ENCODE results near the gene FOXO1. TPM values are rescaled to one million over a fixed set of nuclear protein-coding genes. Genes with fewer than 3 reads are reported as not detected.

Gene FOXO1
- total and polyA plus RNA-seq, 2 donors, result 23.2 to 23.7 TPM

GRCh38 chr13:40537146-40537895, 129.1 kb downstream of the FOXO1 start:
- WGBS, result 86% methylated on average over 13 of the region's 13 CpGs
- no peak overlapping the region for H3K27ac ChIP-seq (ENCODE audit: low read depth)
- no peaks in the 10 kb centered on the region for H3K4me1 ChIP-seq (ENCODE audit: insufficient read depth)
- no peak overlapping the region for H3K4me3 ChIP-seq (ENCODE audit: low read depth, low read length)
- H3K36me3 ChIP-seq (ENCODE audit: insufficient read depth), result no peaks in the 10 kb centered on the region
- DNase-seq (ENCODE audit: extremely low spot score), result no peak

- peak; percentile 58 for DNase-seq (ENCODE audit: extremely low spot score)
- no peaks in the 10 kb centered on the region for H3K4me1 ChIP-seq (ENCODE audit: insufficient read depth)
- WGBS, result 79% methylated on average over 9 of the region's 9 CpGs
- no peaks in the 10 kb centered on the region for H3K36me3 ChIP-seq (ENCODE audit: insufficient read depth)
- no peak overlapping the region for H3K4me3 ChIP-seq (ENCODE audit: low read depth, low read length)
- no peak overlapping the region for H3K27ac ChIP-seq (ENCODE audit: low read depth)
These were observed 129.9 kb downstream of the FOXO1 start for GRCh38 chr13:40536443-40537113.

- DNase-seq (ENCODE audit: extremely low spot score), result no peak
- Histone ChIP-seq H3K27ac (ENCODE audit: low read depth) (no peak overlapping the region), H3K36me3 (ENCODE audit: insufficient read depth) (no peaks in the 10 kb centered on the region), H3K4me1 (ENCODE audit: insufficient read depth) (no peaks in the 10 kb centered on the region), H3K4me3 (ENCODE audit: low read depth, low read length) (no peak overlapping the region)
- WGBS, result 95% methylated on average over 27 of the region's 27 CpGs
These were observed 131.1 kb downstream of the FOXO1 start for GRCh38 chr13:40535345-40535836.

GRCh38 chr13:40534456-40534855, 132.0 kb downstream of the FOXO1 start:
- H3K4me3 ChIP-seq (ENCODE audit: low read depth, low read length), result no peak overlapping the region
- WGBS, result 83% methylated on average over 4 of the region's 4 CpGs

GRCh38 chr13:40533072-40533471, 133.4 kb downstream of the FOXO1 start:
- Histone ChIP-seq H3K4me3 (ENCODE audit: low read depth, low read length) (no peak overlapping the region), H3K4me1 (ENCODE audit: insufficient read depth) (no peaks in the 10 kb centered on the region), H3K36me3 (ENCODE audit: insufficient read depth) (no peaks in the 10 kb centered on the region), H3K27ac (ENCODE audit: low read depth) (no peak overlapping the region)
- 89% methylated on average over 8 of the region's 8 CpGs for WGBS
- no peak for DNase-seq (ENCODE audit: extremely low spot score)

More at GRCh38 chr13:40534456-40534855, 132.0 kb downstream of the FOXO1 start:
- DNase-seq (ENCODE audit: extremely low spot score), result no peak
- Histone ChIP-seq H3K4me1 (ENCODE audit: insufficient read depth) (no peaks in the 10 kb centered on the region), H3K36me3 (ENCODE audit: insufficient read depth) (no peaks in the 10 kb centered on the region), H3K27ac (ENCODE audit: low read depth) (no peak overlapping the region)

GRCh38 chr13:40530961-40531360, 135.5 kb downstream of the FOXO1 start:
- H3K4me3 ChIP-seq (ENCODE audit: low read depth, low read length), result no peak overlapping the region
- WGBS, result 79% methylated on average over 1 of the region's 1 CpG
- no peaks in the 10 kb centered on the region for H3K4me1 ChIP-seq (ENCODE audit: insufficient read depth)
- H3K36me3 ChIP-seq (ENCODE audit: insufficient read depth), result no peaks in the 10 kb centered on the region
- DNase-seq (ENCODE audit: extremely low spot score), result no peak
- no peak overlapping the region for H3K27ac ChIP-seq (ENCODE audit: low read depth)

GRCh38 chr13:40528881-40529280, 137.6 kb downstream of the FOXO1 start:
- Histone ChIP-seq H3K4me3 (ENCODE audit: low read depth, low read length) (no peak overlapping the region), H3K36me3 (ENCODE audit: insufficient read depth) (no peaks in the 10 kb centered on the region), H3K27ac (ENCODE audit: low read depth) (no peak overlapping the region), H3K4me1 (ENCODE audit: insufficient read depth) (no peaks in the 10 kb centered on the region)
- DNase-seq (ENCODE audit: extremely low spot score), result no peak
- 76% methylated on average over 6 of the region's 6 CpGs for WGBS

GRCh38 chr13:40527914-40528313, 138.5 kb downstream of the FOXO1 start:
- Histone ChIP-seq H3K4me1 (ENCODE audit: insufficient read depth) (no peaks in the 10 kb centered on the region), H3K36me3 (ENCODE audit: insufficient read depth) (no peaks in the 10 kb centered on the region), H3K27ac (ENCODE audit: low read depth) (no peak overlapping the region), H3K4me3 (ENCODE audit: low read depth, low read length) (no peak overlapping the region)
- 83% methylated on average over 1 of the region's 1 CpG for WGBS
- DNase-seq (ENCODE audit: extremely low spot score), result no peak

GRCh38 chr13:40522282-40522681, 144.2 kb downstream of the FOXO1 start:
- H3K36me3 ChIP-seq (ENCODE audit: insufficient read depth), result no peaks in the 10 kb centered on the region
- 71% methylated on average over 1 of the region's 1 CpG for WGBS

GRCh38 chr13:40520916-40521315, 145.5 kb downstream of the FOXO1 start:
- no peak for DNase-seq (ENCODE audit: extremely low spot score)
- Histone ChIP-seq H3K27ac (ENCODE audit: low read depth) (no peak overlapping the region), H3K4me1 (ENCODE audit: insufficient read depth) (no peaks in the 10 kb centered on the region), H3K4me3 (ENCODE audit: low read depth, low read length) (no peak overlapping the region), H3K36me3 (ENCODE audit: insufficient read depth) (no peaks in the 10 kb centered on the region)
- 97% methylated on average over 3 of the region's 3 CpGs for WGBS

More at GRCh38 chr13:40522282-40522681, 144.2 kb downstream of the FOXO1 start:
- DNase-seq (ENCODE audit: extremely low spot score), result no peak
- no peaks in the 10 kb centered on the region for H3K4me1 ChIP-seq (ENCODE audit: insufficient read depth)
- H3K27ac ChIP-seq (ENCODE audit: low read depth), result no peak overlapping the region
- no peak overlapping the region for H3K4me3 ChIP-seq (ENCODE audit: low read depth, low read length)

GRCh38 chr13:40519637-40520036, 146.8 kb downstream of the FOXO1 start:
- Histone ChIP-seq H3K27ac (ENCODE audit: low read depth) (no peak overlapping the region), H3K4me1 (ENCODE audit: insufficient read depth) (no peaks in the 10 kb centered on the region), H3K36me3 (ENCODE audit: insufficient read depth) (no peaks in the 10 kb centered on the region), H3K4me3 (ENCODE audit: low read depth, low read length) (no peak overlapping the region)
- WGBS, result 68% methylated on average over 5 of the region's 5 CpGs
- no peak for DNase-seq (ENCODE audit: extremely low spot score)

- 74% methylated on average over 4 of the region's 4 CpGs for WGBS
- no peaks in the 10 kb centered on the region for H3K4me1 ChIP-seq (ENCODE audit: insufficient read depth)
- H3K36me3 ChIP-seq (ENCODE audit: insufficient read depth), result no peaks in the 10 kb centered on the region
These were observed 148.0 kb downstream of the FOXO1 start for GRCh38 chr13:40518481-40518882.

GRCh38 chr13:40517486-40518480, 148.7 kb downstream of the FOXO1 start:
- H3K27ac ChIP-seq (ENCODE audit: low read depth), result no peak overlapping the region
- DNase-seq (ENCODE audit: extremely low spot score), result no peak
- 95% methylated on average over 8 of the region's 8 CpGs for WGBS

More at GRCh38 chr13:40518481-40518882, 148.0 kb downstream of the FOXO1 start:
- Histone ChIP-seq H3K27ac (ENCODE audit: low read depth) (no peak overlapping the region), H3K4me3 (ENCODE audit: low read depth, low read length) (no peak overlapping the region)
- DNase-seq (ENCODE audit: extremely low spot score), result no peak

More at GRCh38 chr13:40517486-40518480, 148.7 kb downstream of the FOXO1 start:
- H3K36me3 ChIP-seq (ENCODE audit: insufficient read depth), result no peaks in the 10 kb centered on the region
- no peak overlapping the region for H3K4me3 ChIP-seq (ENCODE audit: low read depth, low read length)
- H3K4me1 ChIP-seq (ENCODE audit: insufficient read depth), result no peaks in the 10 kb centered on the region

Measured in urinary bladder (tissue), 4 donors.